Ovary (tissue), 9 donors: ENCODE measurements around the gene TMEM250. TPM values are rescaled to one million over a fixed set of nuclear protein-coding genes. Genes with fewer than 3 reads are reported as not detected.

Experiments used
- DNase-seq, 5 donors: peaks; one replicate each; pipeline ENCODE4 v3.0.0-alpha.2; 2019 to 2020
- H3K27ac ChIP-seq, 2 donors: fragments of 200-600 bp; one replicate each; pipeline versions ENCODE4 v1.5.1 to v1.8.0; 2019 to 2022
- H3K27me3 ChIP-seq: fragments of 200-600 bp; one replicate; pipeline ENCODE4 v1.8.0; 2022
- H3K36me3 ChIP-seq: fragments of 200-600 bp; sonication (generic); one replicate; pipeline ENCODE4 v1.5.1; 2019
- H3K4me1 ChIP-seq: one replicate; pipeline ENCODE4 v1.8.1; 2013; ENCODE audit warnings: mild to moderate bottlenecking, moderate library complexity; ENCODE audit not compliant: insufficient read depth
- H3K4me3 ChIP-seq: fragments of 200-600 bp; sonication (generic); one replicate; pipeline ENCODE4 v1.5.1; 2017
- H3K9me3 ChIP-seq, 2 donors: fragments of 200-600 bp in 1 of 2; sonication (generic) in 1 of 2; one replicate each; pipeline versions ENCODE4 v1.5.1 to v1.8.1; 2013 to 2019; ENCODE audit warnings: mild to moderate bottlenecking in 1 of 2, moderate library complexity in 1 of 2
- EP300 ChIP-seq: sonication (generic); formaldehyde crosslinking; IDR thresholded peaks from one replicate; pipeline ENCODE4 v1.6.1; 2017; ENCODE audit warnings: antibody characterized with exemption
- POLR2A ChIP-seq: fragments of 450-650 bp; IDR thresholded peaks from one replicate; pipeline ENCODE4 v1.6.1; 2017; ENCODE audit warnings: antibody characterized with exemption, mild to moderate bottlenecking, moderate library complexity
- WGBS, 3 donors: extraction: QIAGEN DNeasy Blood & Tissue Kit in 1 of 3; methylation state at CpG; one replicate each; pipeline versions ENCODE4 v1.1.5 to v1.1.7; 2013 to 2017; 5-methylcytosine and 5-hydroxymethylcytosine counted together
- intact Hi-C, 4 donors: fragments of 100-400 bp; cut with DNase I; formaldehyde crosslinking; loops; one replicate each; pipeline versions ENCODE4 v1.11.0 to v1.15.1; 2022 to 2023
- polyA plus RNA-seq, 2 donors: library from polyadenylated mRNA; stranded (reverse); fragments of 200-250 nt in 1 of 2; fragments of 350-450 nt in 1 of 2; fragmentation: Illumina TruSeq in 1 of 2; extraction: RNeasy Lipid Tissue Mini Kit (QIAGEN cat#74804) in 1 of 2; gene quantifications; one replicate each; pipeline ENCODE4 v1.2.3, GENCODE V29; 2013 to 2014
- total RNA-seq, 7 donors: library from RNA; depleted of rRNA in 2 of 7; stranded (reverse); fragments of >200 nt in 2 of 7; fragmentation: NEBNext Ultra II Directional in 3 of 7; extraction: Animal tissue kit (Norgen Biotek cat#: 25700) in 3 of 7; gene quantifications; one replicate each; pipeline versions ENCODE4 v1.1.0 to v1.2.4, GENCODE V29; 2016 to 2023
- TF ChIP-seq, protein P1 (sequence below), 3 donors: fragments of 450-650 bp in 2 of 3; fragments of 200-600 bp in 1 of 3; IDR thresholded peaks; one replicate each; pipeline versions ENCODE4 v1.5.1 to v1.8.0; 2016 to 2022; ENCODE audit warnings: antibody characterized with exemption in 3 of 3, mild to moderate bottlenecking in 1 of 3
- donor health status: DM: no; HTN: no; CAD: no; lungs with moderate emphysema.
- donor health status: DM: no; HTN: no; CAD: no.
- donor health status: Bipolar disorder and iron deficiency.
- donor health status: DM: yes; HTN: yes; CAD: no.
- donor health status: DM: no; HTN: no; CAD: no.
- donor health status: DM: yes; HTN: yes; CAD: no.

Gene TMEM250
- total and polyA plus RNA-seq, 9 donors, result 3.7 to 35.2 (median 24.8) TPM

- intact Hi-C loops, result no loop called here
- Histone ChIP-seq H3K9me3 (no peaks in the 10 kb centered on the region), H3K4me1 (peaks cover 5% of the 10 kb centered on the region), H3K27me3 (no peaks in the 10 kb centered on the region), H3K4me3 (no peak overlapping the region), H3K27ac (peak overlapping the region in 1 of 2 donors; percentile 30), H3K36me3 (no peaks in the 10 kb centered on the region)
- WGBS, 3 donors, result 52 to 62% (median 55%) methylated on average over 15 to 16 of the region's 16 CpGs
- no peak for TF ChIP-seq EP300
- no peak for TF ChIP-seq POLR2A
- TF ChIP-seq, protein P1, sequence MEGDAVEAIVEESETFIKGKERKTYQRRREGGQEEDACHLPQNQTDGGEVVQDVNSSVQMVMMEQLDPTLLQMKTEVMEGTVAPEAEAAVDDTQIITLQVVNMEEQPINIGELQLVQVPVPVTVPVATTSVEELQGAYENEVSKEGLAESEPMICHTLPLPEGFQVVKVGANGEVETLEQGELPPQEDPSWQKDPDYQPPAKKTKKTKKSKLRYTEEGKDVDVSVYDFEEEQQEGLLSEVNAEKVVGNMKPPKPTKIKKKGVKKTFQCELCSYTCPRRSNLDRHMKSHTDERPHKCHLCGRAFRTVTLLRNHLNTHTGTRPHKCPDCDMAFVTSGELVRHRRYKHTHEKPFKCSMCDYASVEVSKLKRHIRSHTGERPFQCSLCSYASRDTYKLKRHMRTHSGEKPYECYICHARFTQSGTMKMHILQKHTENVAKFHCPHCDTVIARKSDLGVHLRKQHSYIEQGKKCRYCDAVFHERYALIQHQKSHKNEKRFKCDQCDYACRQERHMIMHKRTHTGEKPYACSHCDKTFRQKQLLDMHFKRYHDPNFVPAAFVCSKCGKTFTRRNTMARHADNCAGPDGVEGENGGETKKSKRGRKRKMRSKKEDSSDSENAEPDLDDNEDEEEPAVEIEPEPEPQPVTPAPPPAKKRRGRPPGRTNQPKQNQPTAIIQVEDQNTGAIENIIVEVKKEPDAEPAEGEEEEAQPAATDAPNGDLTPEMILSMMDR (IDR thresholded peaks at IDR 0.05), result no peak
- peak in 1 of 5 donors; percentile 30 for DNase-seq
Observed at GRCh38 chr9:136079211-136079915, 39.3 kb downstream of the TMEM250 start.

- Histone ChIP-seq H3K27me3 (no peaks in the 10 kb centered on the region), H3K4me1 (peaks cover 5% of the 10 kb centered on the region), H3K27ac (no peak overlapping the region), H3K9me3 (no peaks in the 10 kb centered on the region), H3K4me3 (no peak overlapping the region), H3K36me3 (no peaks in the 10 kb centered on the region)
- TF ChIP-seq, protein P1 (IDR thresholded peaks at IDR 0.05), result no peak
- TF ChIP-seq EP300 (no peak), POLR2A (no peak)
- intact Hi-C loops, result no loop called here
- 84 to 91% (median 91%) methylated on average over 26 to 27 of the region's 27 CpGs for WGBS, 3 donors
- DNase-seq, result peak in 1 of 5 donors; percentile 16
Observed at GRCh38 chr9:136078498-136079011, 40.1 kb downstream of the TMEM250 start.

DNA sequence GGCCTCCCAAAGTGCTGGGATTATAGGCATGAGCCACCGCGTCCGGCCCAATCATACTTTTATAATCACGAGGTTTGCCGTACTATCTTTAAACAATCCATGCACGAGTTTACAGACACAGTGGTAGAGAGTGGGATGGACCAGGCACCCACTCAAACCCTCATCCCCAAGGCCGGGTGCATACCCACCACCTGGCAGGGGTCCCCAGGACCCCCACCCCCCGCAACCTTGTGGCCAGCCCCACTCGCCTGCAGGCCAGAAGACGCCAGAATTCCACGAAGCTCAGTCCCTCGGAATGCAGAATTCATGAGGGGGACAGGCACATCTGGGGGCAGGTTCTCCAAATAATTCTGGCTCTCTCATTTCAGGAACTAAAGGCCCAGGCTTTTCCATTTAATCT lies 40.7 kb downstream of the TMEM250 start:
- H3K4me3 ChIP-seq, result no peak overlapping the region
- H3K27ac ChIP-seq, result no peak overlapping the region
- H3K27me3 ChIP-seq, result no peaks in the 10 kb centered on the region
- H3K9me3 ChIP-seq, result no peaks in the 10 kb centered on the region
- intact Hi-C loops, result no loop called here
- TF ChIP-seq, protein P1 (IDR thresholded peaks at IDR 0.05), result no peak
- TF ChIP-seq POLR2A, result no peak
- TF ChIP-seq EP300, result no peak
- DNase-seq, result peak in 1 of 5 donors; percentile 9
- 79 to 89% (median 89%) methylated on average over 12 of the region's 12 CpGs for WGBS, 3 donors
- H3K4me1 ChIP-seq, result peaks cover 5% of the 10 kb centered on the region
- H3K36me3 ChIP-seq, result no peaks in the 10 kb centered on the region

DNA sequence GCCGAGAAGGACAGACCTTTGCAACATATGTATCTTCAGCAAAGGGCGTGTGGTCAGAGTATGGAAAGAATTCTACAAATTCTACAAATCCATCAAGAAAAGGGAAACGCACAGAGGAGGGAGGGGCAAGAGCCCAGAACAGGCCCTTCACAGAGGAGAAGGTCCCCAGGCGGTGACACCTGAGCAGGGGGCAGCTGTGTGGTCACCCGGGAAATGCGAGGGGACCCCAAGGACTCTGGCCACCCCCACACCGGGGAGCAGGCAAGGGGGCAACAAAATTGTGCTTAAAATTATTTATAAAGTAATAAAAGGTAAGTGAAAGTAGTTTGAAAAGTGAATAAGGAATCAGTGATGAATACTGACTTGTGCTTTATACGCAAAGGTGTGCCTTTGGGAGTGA lies 41.2 kb downstream of the TMEM250 start:
- Histone ChIP-seq H3K36me3 (no peaks in the 10 kb centered on the region), H3K4me1 (peaks cover 5% of the 10 kb centered on the region), H3K27me3 (no peaks in the 10 kb centered on the region), H3K27ac (no peak overlapping the region), H3K9me3 (no peaks in the 10 kb centered on the region), H3K4me3 (no peak overlapping the region)
- intact Hi-C loops, result no loop called here
- DNase-seq, result peak in 1 of 5 donors; percentile 5
- TF ChIP-seq EP300, result no peak
- TF ChIP-seq, protein P1 (IDR thresholded peaks at IDR 0.05), result no peak
- TF ChIP-seq POLR2A, result no peak
- 67 to 77% (median 75%) methylated on average over 8 of the region's 8 CpGs for WGBS, 3 donors
